ENCODE data around the gene RAB15. TPM values are rescaled to one million over a fixed set of nuclear protein-coding genes. Genes with fewer than 3 reads are reported as not detected.

Gene RAB15
- total and polyA plus RNA-seq, 8 donors: 1.2 to 20.3 (median 11.5) TPM

DNA sequence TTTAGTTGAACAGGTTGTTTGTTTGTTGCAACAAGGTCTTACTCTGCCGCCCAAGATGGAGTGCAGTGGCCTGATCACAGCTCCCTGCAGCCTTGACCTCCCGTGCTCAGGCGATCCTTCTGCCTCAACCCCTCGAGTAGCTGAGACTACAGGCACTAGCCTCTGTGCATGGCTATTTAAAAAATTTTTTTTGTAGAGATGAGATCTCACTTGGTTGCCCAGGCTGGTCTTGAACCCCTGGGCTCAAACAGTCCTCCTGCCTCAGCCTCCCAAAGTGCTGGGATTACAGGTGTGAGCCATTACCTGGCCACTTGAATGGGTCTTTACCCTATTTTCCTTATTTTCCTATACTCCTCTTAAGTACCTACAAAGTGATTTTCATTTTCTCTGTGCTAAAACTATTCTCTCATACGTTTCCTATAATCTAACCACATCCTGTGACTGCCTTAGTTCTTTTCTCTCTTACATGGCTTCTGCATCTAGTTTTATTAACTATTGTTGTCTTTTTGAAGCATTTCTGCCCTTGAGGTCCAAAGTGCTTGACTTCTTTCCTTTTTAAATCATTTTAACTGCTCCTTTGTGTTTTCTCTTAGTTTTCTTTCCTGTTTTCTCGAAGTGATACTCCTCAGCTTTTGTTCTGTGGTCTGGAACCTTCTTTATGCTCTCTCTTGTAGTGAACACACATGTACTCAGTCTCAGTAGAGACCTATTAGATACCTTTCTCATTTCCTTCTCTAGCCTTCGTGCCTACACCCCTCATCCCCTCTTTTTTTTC, 43.7 kb downstream of the RAB15 start:
- no peak for TF ChIP-seq POLR2AphosphoS5 (IDR thresholded peaks at IDR 0.05)
- Histone ChIP-seq H3K27ac (peak overlapping the region in 1 of 5 donors; percentile 18), H3K36me3 (peaks cover 10 to 95% (median 89%) of the 10 kb centered on the region in 4 donors), H3K4me1 (peaks cover 0 to 31% (median 14%) of the 10 kb centered on the region in 4 donors), H3K27me3 (no peaks in the 10 kb centered on the region), H3K4me3 (no peak overlapping the region), H3K9me3 (no peaks in the 10 kb centered on the region)
- 78 to 86% (median 85%) methylated on average over 7 of the region's 7 CpGs for WGBS, 5 donors
- no peak for DNase-seq
- intact Hi-C loops (cut with DNase I; ENCODE audit: low total_unique reads): loop anchor here (10.0 kb wide), 1 partner anchor 46 kb away; the partner anchor contains the start of gene RAB15

DNA sequence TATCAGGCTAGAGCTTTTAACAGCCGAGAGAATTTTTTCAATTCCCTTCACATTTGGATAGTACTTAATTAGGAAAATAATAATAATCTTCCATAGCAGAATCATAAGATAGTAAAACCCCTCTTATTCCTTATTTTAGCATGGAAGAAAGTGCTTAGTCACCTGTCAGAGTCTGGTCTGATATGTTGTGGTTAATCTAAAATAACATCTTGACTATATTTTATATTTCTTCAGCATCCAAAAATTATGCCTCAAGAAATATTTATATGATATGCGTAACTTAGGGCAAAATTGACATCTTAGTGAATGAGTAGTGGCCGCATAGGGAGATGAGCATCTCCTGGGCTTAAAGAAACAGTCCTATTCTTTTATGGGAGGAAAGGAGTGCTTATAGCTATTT, 45.1 kb downstream of the RAB15 start:
- Histone ChIP-seq H3K36me3 (peaks cover 10 to 81% (median 75%) of the 10 kb centered on the region in 4 donors), H3K27ac (no peak overlapping the region), H3K9me3 (no peaks in the 10 kb centered on the region), H3K4me3 (no peak overlapping the region), H3K27me3 (no peaks in the 10 kb centered on the region), H3K4me1 (peaks cover 0 to 35% (median 15%) of the 10 kb centered on the region in 4 donors)
- WGBS, 5 donors: 83 to 95% (median 93%) methylated on average over 3 of the region's 3 CpGs
- intact Hi-C loops (cut with DNase I; ENCODE audit: low total_unique reads): loop anchor here (10.0 kb wide), 1 partner anchor 48 kb away; the partner anchor contains the start of gene RAB15
- TF ChIP-seq, protein P1, sequence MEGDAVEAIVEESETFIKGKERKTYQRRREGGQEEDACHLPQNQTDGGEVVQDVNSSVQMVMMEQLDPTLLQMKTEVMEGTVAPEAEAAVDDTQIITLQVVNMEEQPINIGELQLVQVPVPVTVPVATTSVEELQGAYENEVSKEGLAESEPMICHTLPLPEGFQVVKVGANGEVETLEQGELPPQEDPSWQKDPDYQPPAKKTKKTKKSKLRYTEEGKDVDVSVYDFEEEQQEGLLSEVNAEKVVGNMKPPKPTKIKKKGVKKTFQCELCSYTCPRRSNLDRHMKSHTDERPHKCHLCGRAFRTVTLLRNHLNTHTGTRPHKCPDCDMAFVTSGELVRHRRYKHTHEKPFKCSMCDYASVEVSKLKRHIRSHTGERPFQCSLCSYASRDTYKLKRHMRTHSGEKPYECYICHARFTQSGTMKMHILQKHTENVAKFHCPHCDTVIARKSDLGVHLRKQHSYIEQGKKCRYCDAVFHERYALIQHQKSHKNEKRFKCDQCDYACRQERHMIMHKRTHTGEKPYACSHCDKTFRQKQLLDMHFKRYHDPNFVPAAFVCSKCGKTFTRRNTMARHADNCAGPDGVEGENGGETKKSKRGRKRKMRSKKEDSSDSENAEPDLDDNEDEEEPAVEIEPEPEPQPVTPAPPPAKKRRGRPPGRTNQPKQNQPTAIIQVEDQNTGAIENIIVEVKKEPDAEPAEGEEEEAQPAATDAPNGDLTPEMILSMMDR (IDR thresholded peaks at IDR 0.05): no peak
- TF ChIP-seq EP300 (IDR thresholded peaks at IDR 0.05): no peak
- TF ChIP-seq POLR2AphosphoS5 (IDR thresholded peaks at IDR 0.05): no peak
- no peak for DNase-seq

DNA sequence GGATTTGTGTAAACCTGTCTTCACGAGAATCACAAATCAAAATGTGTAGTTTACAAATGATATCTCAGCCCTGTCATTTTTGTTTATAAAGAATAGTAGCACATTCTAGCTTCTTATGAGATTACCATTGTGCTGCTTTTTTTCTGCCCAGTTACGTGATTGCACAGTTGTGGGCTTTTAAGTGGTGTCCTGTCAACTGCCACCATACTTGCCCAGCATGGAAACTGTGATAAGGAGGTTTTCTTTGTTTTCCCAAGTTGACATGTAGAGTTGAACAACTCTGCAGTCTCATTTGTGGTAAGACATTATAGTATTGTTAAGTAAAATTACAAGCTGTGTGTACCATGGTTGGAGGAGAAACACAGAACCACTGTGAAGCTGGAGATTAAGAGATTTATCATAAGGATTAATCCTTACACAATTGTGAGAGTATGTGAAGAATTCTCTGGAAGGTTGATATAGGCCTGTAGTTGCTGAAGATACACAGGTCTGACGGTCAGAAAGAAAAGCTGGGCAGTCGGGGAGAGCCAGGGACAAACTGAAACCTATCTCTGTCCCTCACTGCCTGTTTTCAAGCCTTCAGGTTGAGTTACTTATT, 45.6 kb downstream of the RAB15 start:
- 78 to 90% (median 84%) methylated on average over 3 to 4 of the region's 4 CpGs for WGBS, 5 donors

DNA sequence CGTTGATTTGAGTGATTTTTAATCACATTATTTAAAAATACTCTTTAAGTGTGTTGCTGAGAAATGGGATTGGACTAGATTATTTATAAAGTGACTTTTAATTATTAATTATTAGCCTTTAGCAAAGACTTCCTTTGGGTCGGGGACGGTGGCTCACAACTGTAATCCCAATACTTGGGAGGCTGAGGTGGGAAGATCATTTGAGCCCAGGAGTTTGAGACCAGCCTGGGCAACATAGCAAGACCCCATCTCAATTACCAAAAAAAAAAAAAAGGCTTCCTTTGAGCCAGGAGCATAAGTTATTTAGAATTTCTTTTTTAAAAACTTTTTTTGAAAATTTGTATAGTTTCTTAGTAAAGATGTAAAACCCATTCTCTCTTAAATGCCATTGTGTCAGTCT, 49.1 kb downstream of the RAB15 start:
- TF ChIP-seq, protein P1 (IDR thresholded peaks at IDR 0.05): no peak
- intact Hi-C loops (cut with DNase I; ENCODE audit: low total_unique reads): loop anchor here (10.0 kb wide), 1 partner anchor 52 kb away; the partner anchor contains the start of gene RAB15
- Histone ChIP-seq H3K9me3 (no peaks in the 10 kb centered on the region), H3K4me1 (peaks cover 0 to 25% (median 16%) of the 10 kb centered on the region in 4 donors), H3K36me3 (peaks cover 10 to 43% (median 42%) of the 10 kb centered on the region in 4 donors), H3K27me3 (no peaks in the 10 kb centered on the region), H3K4me3 (no peak overlapping the region), H3K27ac (no peak overlapping the region)
- WGBS, 5 donors: 78 to 90% (median 86%) methylated on average over 3 of the region's 3 CpGs
- no peak for DNase-seq

More for the DNA sequence above, 45.6 kb downstream of the RAB15 start:
- intact Hi-C loops (cut with DNase I; ENCODE audit: low total_unique reads): loop anchor here (10.0 kb wide), 1 partner anchor 48 kb away; the partner anchor contains the start of gene RAB15
- DNase-seq: no peak
- Histone ChIP-seq H3K4me1 (peaks cover 0 to 35% (median 15%) of the 10 kb centered on the region in 4 donors), H3K27ac (no peak overlapping the region), H3K36me3 (peaks cover 10 to 76% (median 70%) of the 10 kb centered on the region in 4 donors), H3K9me3 (no peaks in the 10 kb centered on the region), H3K4me3 (no peak overlapping the region), H3K27me3 (no peaks in the 10 kb centered on the region)
- no peak for TF ChIP-seq POLR2AphosphoS5 (IDR thresholded peaks at IDR 0.05)
- TF ChIP-seq EP300 (IDR thresholded peaks at IDR 0.05): no peak
- TF ChIP-seq POLR2A (IDR thresholded peaks at IDR 0.05): no peak
- TF ChIP-seq, protein P1 (IDR thresholded peaks at IDR 0.05): no peak

All from stomach (tissue), 9 donors.